ENCODE results near the gene MDH2.

DNA sequence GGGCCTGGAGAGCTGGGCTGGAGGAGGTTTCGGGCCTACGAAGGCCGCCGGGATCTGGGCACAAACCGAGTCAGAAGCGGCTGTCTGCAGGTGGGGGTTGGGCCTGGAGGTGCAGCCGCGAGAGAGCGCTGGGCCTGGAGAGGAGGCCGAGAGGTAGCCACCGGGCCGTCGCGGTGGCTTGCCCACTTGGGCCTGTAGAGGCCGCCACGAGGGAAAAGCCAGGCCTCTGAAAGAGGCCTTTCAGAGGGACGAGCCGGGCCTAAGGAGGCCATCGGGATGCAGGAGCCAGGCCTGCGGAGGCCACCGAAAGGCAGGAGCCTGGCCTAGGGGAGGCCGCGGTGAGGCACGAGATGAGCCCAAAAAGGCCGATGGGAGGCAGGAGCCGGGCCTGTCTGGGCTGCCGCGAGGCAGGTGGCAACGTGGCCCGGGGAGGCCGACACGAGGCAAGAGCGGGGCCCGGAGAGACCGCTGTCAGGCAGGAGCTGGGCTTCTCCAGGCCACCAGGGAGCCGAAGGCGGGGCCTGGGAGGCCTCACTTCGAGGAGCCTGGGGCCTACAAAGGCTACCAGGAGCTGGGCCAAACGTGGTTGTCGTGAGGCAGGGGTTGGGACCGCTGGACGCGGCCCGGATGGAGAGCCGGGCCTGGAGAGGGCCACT, 25.6 kb downstream of the MDH2 start:
- TF ChIP-seq, protein P1, sequence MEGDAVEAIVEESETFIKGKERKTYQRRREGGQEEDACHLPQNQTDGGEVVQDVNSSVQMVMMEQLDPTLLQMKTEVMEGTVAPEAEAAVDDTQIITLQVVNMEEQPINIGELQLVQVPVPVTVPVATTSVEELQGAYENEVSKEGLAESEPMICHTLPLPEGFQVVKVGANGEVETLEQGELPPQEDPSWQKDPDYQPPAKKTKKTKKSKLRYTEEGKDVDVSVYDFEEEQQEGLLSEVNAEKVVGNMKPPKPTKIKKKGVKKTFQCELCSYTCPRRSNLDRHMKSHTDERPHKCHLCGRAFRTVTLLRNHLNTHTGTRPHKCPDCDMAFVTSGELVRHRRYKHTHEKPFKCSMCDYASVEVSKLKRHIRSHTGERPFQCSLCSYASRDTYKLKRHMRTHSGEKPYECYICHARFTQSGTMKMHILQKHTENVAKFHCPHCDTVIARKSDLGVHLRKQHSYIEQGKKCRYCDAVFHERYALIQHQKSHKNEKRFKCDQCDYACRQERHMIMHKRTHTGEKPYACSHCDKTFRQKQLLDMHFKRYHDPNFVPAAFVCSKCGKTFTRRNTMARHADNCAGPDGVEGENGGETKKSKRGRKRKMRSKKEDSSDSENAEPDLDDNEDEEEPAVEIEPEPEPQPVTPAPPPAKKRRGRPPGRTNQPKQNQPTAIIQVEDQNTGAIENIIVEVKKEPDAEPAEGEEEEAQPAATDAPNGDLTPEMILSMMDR (conservative IDR thresholded peaks at IDR 0.05; ENCODE audit: low read length): no peak
- no peak for TF ChIP-seq EZH2phosphoT487 (IDR thresholded peaks at IDR 0.05; ENCODE audit: borderline replicate concordance)

Measured in Loucy (cell line).